Measurements from ENCODE around the gene ENAH.
"Not testable (repeated sequence)": the region's sequence is repeated elsewhere in the genome, so short reads cannot be mapped to it uniquely, and the experiment has no call there.

ENAH gene

GRCh38 chr1:225520587-225521227 is 132.2 kb downstream of the ENAH start:
- Mint-ChIP-seq H3K9me3 (no peaks in the 10 kb centered on the region), H3K36me3 (ENCODE audit: low read depth) (no peaks in the 10 kb centered on the region), H3K27me3 (ENCODE audit: low read depth) (peaks cover 10% of the 10 kb centered on the region), H3K27ac (no peak overlapping the region), H3K4me1 (ENCODE audit: low read depth) (no peaks in the 10 kb centered on the region), H3K4me3 (no peak overlapping the region)
- DNase-seq (ENCODE audit: low spot score): no peak

- no peak for DNase-seq (ENCODE audit: low spot score)
- Mint-ChIP-seq H3K27me3 (ENCODE audit: low read depth) (peaks cover 14% of the 10 kb centered on the region), H3K9me3 (no peaks in the 10 kb centered on the region), H3K4me3 (no peak overlapping the region), H3K4me1 (ENCODE audit: low read depth) (no peaks in the 10 kb centered on the region), H3K36me3 (ENCODE audit: low read depth) (no peaks in the 10 kb centered on the region), H3K27ac (no peak overlapping the region)
Measured at GRCh38 chr1:225519166-225519863, 133.6 kb downstream of the ENAH start.

GRCh38 chr1:225517697-225518096 is 135.2 kb downstream of the ENAH start:
- no peak for DNase-seq (ENCODE audit: low spot score)
- Mint-ChIP-seq H3K4me1 (ENCODE audit: low read depth) (no peaks in the 10 kb centered on the region), H3K4me3 (no peak overlapping the region), H3K36me3 (ENCODE audit: low read depth) (no peaks in the 10 kb centered on the region), H3K27ac (no peak overlapping the region), H3K27me3 (ENCODE audit: low read depth) (peaks cover 15% of the 10 kb centered on the region), H3K9me3 (no peaks in the 10 kb centered on the region)

GRCh38 chr1:225517221-225517620 is 135.7 kb downstream of the ENAH start:
- Mint-ChIP-seq H3K4me3 (no peak overlapping the region), H3K36me3 (ENCODE audit: low read depth) (no peaks in the 10 kb centered on the region), H3K9me3 (no peaks in the 10 kb centered on the region), H3K27ac (no peak overlapping the region), H3K27me3 (ENCODE audit: low read depth) (peaks cover 17% of the 10 kb centered on the region), H3K4me1 (ENCODE audit: low read depth) (no peaks in the 10 kb centered on the region)
- no peak for DNase-seq (ENCODE audit: low spot score)

- Mint-ChIP-seq H3K27ac (no peak overlapping the region), H3K4me3 (no peak overlapping the region), H3K9me3 (no peaks in the 10 kb centered on the region), H3K27me3 (ENCODE audit: low read depth) (peaks cover 19% of the 10 kb centered on the region), H3K4me1 (ENCODE audit: low read depth) (no peaks in the 10 kb centered on the region), H3K36me3 (ENCODE audit: low read depth) (no peaks in the 10 kb centered on the region)
- no peak for DNase-seq (ENCODE audit: low spot score)
Measured at GRCh38 chr1:225514671-225515081, 138.2 kb downstream of the ENAH start.

- not testable (repeated sequence) for H3K4me1 Mint-ChIP-seq (ENCODE audit: low read depth); H3K27ac Mint-ChIP-seq; H3K4me3 Mint-ChIP-seq; H3K36me3 Mint-ChIP-seq (ENCODE audit: low read depth); H3K9me3 Mint-ChIP-seq; DNase-seq (ENCODE audit: low spot score)
- H3K27me3 Mint-ChIP-seq (ENCODE audit: low read depth): peaks cover 20% of the 10 kb centered on the region
Measured at GRCh38 chr1:225513576-225513975, 139.3 kb downstream of the ENAH start.

GRCh38 chr1:225511828-225512381 is 141.0 kb downstream of the ENAH start:
- Mint-ChIP-seq H3K4me1 (ENCODE audit: low read depth) (no peaks in the 10 kb centered on the region), H3K36me3 (ENCODE audit: low read depth) (no peaks in the 10 kb centered on the region), H3K27ac (no peak overlapping the region), H3K9me3 (no peaks in the 10 kb centered on the region), H3K4me3 (no peak overlapping the region), H3K27me3 (ENCODE audit: low read depth) (peaks cover 24% of the 10 kb centered on the region)
- no peak for DNase-seq (ENCODE audit: low spot score)

- DNase-seq (ENCODE audit: low spot score); H3K27ac Mint-ChIP-seq; H3K4me1 Mint-ChIP-seq (ENCODE audit: low read depth): not testable (repeated sequence)
Measured at GRCh38 chr1:225510740-225511139, 142.2 kb downstream of the ENAH start.

GRCh38 chr1:225509770-225510169 is 143.2 kb downstream of the ENAH start:
- no peak overlapping the region for H3K4me3 Mint-ChIP-seq
- peaks cover 21% of the 10 kb centered on the region for H3K27me3 Mint-ChIP-seq (ENCODE audit: low read depth)
- DNase-seq (ENCODE audit: low spot score): no peak
- no peaks in the 10 kb centered on the region for H3K36me3 Mint-ChIP-seq (ENCODE audit: low read depth)
- no peak overlapping the region for H3K27ac Mint-ChIP-seq
- no peaks in the 10 kb centered on the region for H3K9me3 Mint-ChIP-seq
- no peaks in the 10 kb centered on the region for H3K4me1 Mint-ChIP-seq (ENCODE audit: low read depth)

More at GRCh38 chr1:225510740-225511139, 142.2 kb downstream of the ENAH start:
- H3K9me3 Mint-ChIP-seq; H3K4me3 Mint-ChIP-seq; H3K36me3 Mint-ChIP-seq (ENCODE audit: low read depth): not testable (repeated sequence)
- peaks cover 24% of the 10 kb centered on the region for H3K27me3 Mint-ChIP-seq (ENCODE audit: low read depth)

GRCh38 chr1:225509376-225509707 is 143.6 kb downstream of the ENAH start:
- no peaks in the 10 kb centered on the region for H3K4me1 Mint-ChIP-seq (ENCODE audit: low read depth)
- H3K9me3 Mint-ChIP-seq: no peaks in the 10 kb centered on the region
- H3K36me3 Mint-ChIP-seq (ENCODE audit: low read depth): no peaks in the 10 kb centered on the region
- H3K27me3 Mint-ChIP-seq (ENCODE audit: low read depth): peaks cover 20% of the 10 kb centered on the region
- DNase-seq (ENCODE audit: low spot score): no peak
- no peak overlapping the region for H3K27ac Mint-ChIP-seq
- H3K4me3 Mint-ChIP-seq: no peak overlapping the region

GRCh38 chr1:225508538-225509375 is 144.2 kb downstream of the ENAH start:
- no peak for DNase-seq (ENCODE audit: low spot score)
- Mint-ChIP-seq H3K4me1 (ENCODE audit: low read depth) (no peaks in the 10 kb centered on the region), H3K36me3 (ENCODE audit: low read depth) (no peaks in the 10 kb centered on the region), H3K27me3 (ENCODE audit: low read depth) (peaks cover 20% of the 10 kb centered on the region), H3K27ac (no peak overlapping the region), H3K9me3 (no peaks in the 10 kb centered on the region), H3K4me3 (no peak overlapping the region)

GRCh38 chr1:225506727-225507126 is 146.2 kb downstream of the ENAH start:
- peaks cover 8% of the 10 kb centered on the region for H3K27me3 Mint-ChIP-seq (ENCODE audit: low read depth)
- DNase-seq (ENCODE audit: low spot score): no peak
- no peak overlapping the region for H3K4me3 Mint-ChIP-seq
- H3K27ac Mint-ChIP-seq: no peak overlapping the region
- no peaks in the 10 kb centered on the region for H3K9me3 Mint-ChIP-seq
- H3K4me1 Mint-ChIP-seq (ENCODE audit: low read depth): no peaks in the 10 kb centered on the region
- no peaks in the 10 kb centered on the region for H3K36me3 Mint-ChIP-seq (ENCODE audit: low read depth)

GRCh38 chr1:225504776-225505175 is 148.1 kb downstream of the ENAH start:
- H3K27ac Mint-ChIP-seq: no peak overlapping the region
- no peaks in the 10 kb centered on the region for H3K4me1 Mint-ChIP-seq (ENCODE audit: low read depth)
- no peaks in the 10 kb centered on the region for H3K9me3 Mint-ChIP-seq
- H3K36me3 Mint-ChIP-seq (ENCODE audit: low read depth): no peaks in the 10 kb centered on the region
- H3K27me3 Mint-ChIP-seq (ENCODE audit: low read depth): peaks cover 18% of the 10 kb centered on the region
- no peak for DNase-seq (ENCODE audit: low spot score)
- no peak overlapping the region for H3K4me3 Mint-ChIP-seq

- Mint-ChIP-seq H3K27ac (no peak overlapping the region), H3K27me3 (ENCODE audit: low read depth) (peaks cover 32% of the 10 kb centered on the region), H3K9me3 (no peaks in the 10 kb centered on the region), H3K4me1 (ENCODE audit: low read depth) (peaks cover 2% of the 10 kb centered on the region), H3K36me3 (ENCODE audit: low read depth) (no peaks in the 10 kb centered on the region), H3K4me3 (no peak overlapping the region)
- DNase-seq (ENCODE audit: low spot score): no peak
Measured at GRCh38 chr1:225500624-225501192, 152.2 kb downstream of the ENAH start.
